Measurements from ENCODE around the gene FYN. TPM values are rescaled to one million over a fixed set of nuclear protein-coding genes. Genes with fewer than 3 reads are reported as not detected.

Gene FYN
- total and polyA plus RNA-seq, 2 of the 8 experiments (the other 6 are each of a cell fraction or from before 2014, with no cell fraction given), result 46.8 to 97.2 TPM

- H3K27ac ChIP-seq (ENCODE audit: low read depth, low read length), result no peak overlapping the region
- H3K4me3 ChIP-seq (ENCODE audit: extremely low read depth in 1 of 4, insufficient read depth in 2 of 4, low read depth in 3 of 4, low read length in 4 of 4), result no peak overlapping the region
- H2AK5ac ChIP-seq (ENCODE audit: low read depth, low read length), result no peak overlapping the region
- H3K27me3 ChIP-seq (replicated peaks in 1 of 4; ENCODE audit: control insufficient read depth in 3 of 4, extremely low read depth in 1 of 4, insufficient read depth in 3 of 4, low read length in 3 of 4), result no peaks in the 10 kb centered on the region
- no peaks in the 10 kb centered on the region for H3K36me3 ChIP-seq (ENCODE audit: control insufficient read depth in 2 of 4, insufficient read depth in 4 of 4, low read length in 3 of 4)
- no peak overlapping the region for H4K8ac ChIP-seq (ENCODE audit: extremely low read depth, insufficient read depth, low read length)
- no peak overlapping the region for H2AFZ ChIP-seq (ENCODE audit: low read length)
- FAIRE-seq (no peak), DNase-seq (ENCODE audit: low read depth in 1 of 2, low spot score in 2 of 2) (no peak)
- no peak overlapping the region for H3K9ac ChIP-seq (replicated peaks in 1 of 4; ENCODE audit: extremely low read depth in 1 of 4, low read depth in 3 of 4, low read length in 3 of 4)
- no peak overlapping the region for H2BK20ac ChIP-seq (ENCODE audit: low read length)
- no peak overlapping the region for H2BK5ac ChIP-seq (ENCODE audit: low read depth, low read length)
- ChIA-PET POLR2A (ENCODE audit: partially characterized antibody) (interaction anchor here (0.7 to 1.0 kb wide), 3 partner anchors 14 to 54 kb away, joined by 3 to 4 read pairs (median 3); no protein-coding TSS in a partner anchor), CTCF (ENCODE audit: partially characterized antibody) (interaction anchor here (0.9 to 2.0 kb wide), 7 partner anchors 11 to 144 kb away, joined by 3 to 8 read pairs (median 6); no protein-coding TSS in a partner anchor)
- peaks cover 0 to 12% (median 6%) of the 10 kb centered on the region in 4 experiments; a peak in 4 of 7 replicates for H3K4me1 ChIP-seq (replicated peaks in 1 of 4; ENCODE audit: control insufficient read depth in 3 of 4, insufficient read depth in 4 of 4, low read length in 3 of 4)
- peaks cover 0 to 7% of the 10 kb centered on the region in 2 experiments; a peak in 2 of 4 replicates for H3K79me2 ChIP-seq (ENCODE audit: control insufficient read depth in 1 of 2, insufficient read depth in 2 of 2, low read length in 2 of 2)
- H3K23ac ChIP-seq (ENCODE audit: insufficient read length), result no peak overlapping the region
- no peak overlapping the region for H4K5ac ChIP-seq (ENCODE audit: insufficient read length, low read depth, low read length)
- H3K4me2 ChIP-seq (ENCODE audit: insufficient read depth in 1 of 2, low read depth in 2 of 2, low read length in 2 of 2), result no peak overlapping the region
- no peak overlapping the region for H3K56ac ChIP-seq (replicated peaks; ENCODE audit: insufficient read length, low read depth, low read length)
- H3K4ac ChIP-seq (replicated peaks; ENCODE audit: insufficient read length, low read depth, low read length), result no peak overlapping the region
- H2BK15ac ChIP-seq (ENCODE audit: low read length), result no peak overlapping the region
- H3K23me2 ChIP-seq (ENCODE audit: low read depth, low read length), result no peaks in the 10 kb centered on the region
- no peak overlapping the region for H2BK120ac ChIP-seq (replicated peaks; ENCODE audit: low read depth, low read length)
- H3K9me3 ChIP-seq (ENCODE audit: insufficient read depth in 2 of 2, low read depth in 1 of 2, low read length in 1 of 2), result no peaks in the 10 kb centered on the region
- peaks cover 2% of the 10 kb centered on the region; the same call in 1 of the 2 replicates for H3K79me1 ChIP-seq (ENCODE audit: low read depth, low read length)
- H3K18ac ChIP-seq (ENCODE audit: extremely low read depth, low read length), result no peak overlapping the region
- H3K14ac ChIP-seq (ENCODE audit: insufficient read length), result no peak overlapping the region
- peaks cover 0 to 2% of the 10 kb centered on the region in 2 experiments for H4K20me1 ChIP-seq (replicated peaks in 1 of 2; ENCODE audit: control insufficient read depth in 1 of 2, insufficient read depth in 2 of 2, low read length in 2 of 2)
- no peak overlapping the region for H2BK12ac ChIP-seq (ENCODE audit: low read depth, low read length)
- no peak overlapping the region for H4K91ac ChIP-seq (replicated peaks; ENCODE audit: insufficient read length, low read length)
- TF ChIP-seq SRF (IDR thresholded peaks at IDR 0.05; ENCODE audit: low read depth, low read length), result no peak
- TF ChIP-seq EGR1 (IDR thresholded peaks at IDR 0.05; ENCODE audit: borderline replicate concordance, low read depth, low read length), result no peak
- no peak for TF ChIP-seq CBX8 (IDR thresholded peaks at IDR 0.05; ENCODE audit: borderline replicate concordance, low read depth, low read length)
- no peak for TF ChIP-seq TCF12 (IDR thresholded peaks at IDR 0.05; ENCODE audit: low read depth, low read length)
- TF ChIP-seq NANOG (IDR thresholded peaks at IDR 0.05; ENCODE audit: insufficient read depth, low read depth, low read length, poor library complexity, severe bottlenecking), result no peak
- no peak for TF ChIP-seq RBBP5 (IDR thresholded peaks at IDR 0.05; ENCODE audit: borderline replicate concordance, low read depth, low read length)
- no peak for TF ChIP-seq E2F6 (IDR thresholded peaks at IDR 0.05)
- TF ChIP-seq TBP (IDR thresholded peaks at IDR 0.05; ENCODE audit: low read depth, low read length), result no peak
- TF ChIP-seq ZNF274 (IDR thresholded peaks at IDR 0.05; ENCODE audit: borderline replicate concordance, extremely low read depth, low read length), result no peak
- no peak for TF ChIP-seq CHD1 (IDR thresholded peaks at IDR 0.05; ENCODE audit: low read depth, low read length)
- no peak for TF ChIP-seq TAF7 (optimal IDR thresholded peaks at IDR 0.05; ENCODE audit: borderline replicate concordance, low read depth, low read length)
- no peak for TF ChIP-seq RXRA (IDR thresholded peaks at IDR 0.05; ENCODE audit: insufficient read depth, low read depth, low read length)
- no peak for TF ChIP-seq SAP30 (IDR thresholded peaks at IDR 0.05; ENCODE audit: insufficient read depth, insufficient replicate concordance, low read length)
- no peak for TF ChIP-seq SIX5 (IDR thresholded peaks at IDR 0.05; ENCODE audit: low read depth, low read length)
Measured at GRCh38 chr6:111771094-111771432, 102.2 kb downstream of the FYN start.
